ENCODE data around the gene DNAL1. TPM values are rescaled to one million over a fixed set of nuclear protein-coding genes. Genes with fewer than 3 reads are reported as not detected.

The DNAL1 gene
- total RNA-seq, 2 donors from 2014 or later: 14.0 to 16.4 TPM

- no peak for DNase-seq
- no peak for ATAC-seq
- intact Hi-C loops (cut with DNase I): no loop called here
Measured at GRCh38 chr14:73747379-73748211, 102.8 kb downstream of the DNAL1 start.

- intact Hi-C loops (cut with DNase I): no loop called here
- ATAC-seq: no peak
Measured at GRCh38 chr14:73748858-73749357, 104.1 kb downstream of the DNAL1 start.

GRCh38 chr14:73749706-73750530, 105.1 kb downstream of the DNAL1 start:
- DNase-seq (no peak), ATAC-seq (no peak)
- intact Hi-C loops (cut with DNase I): no loop called here

More at GRCh38 chr14:73748858-73749357, 104.1 kb downstream of the DNAL1 start:
- no peak for DNase-seq

- no peak for ATAC-seq
- DNase-seq: no peak
- intact Hi-C loops (cut with DNase I): no loop called here
Measured at GRCh38 chr14:73750531-73750901, 105.7 kb downstream of the DNAL1 start.

- DNase-seq (no peak), ATAC-seq (no peak)
- intact Hi-C loops (cut with DNase I): no loop called here
Measured at GRCh38 chr14:73751157-73751691, 106.4 kb downstream of the DNAL1 start.

GRCh38 chr14:73752297-73752992, 107.7 kb downstream of the DNAL1 start:
- ATAC-seq (peak; percentile 45 to 56), DNase-seq (peak; percentile 76)
- intact Hi-C loops (cut with DNase I): no loop called here

Other genes with a start within 250 kb of the DNAL1 start
- 10 to 100 TPM; 40.8 to 53.1 TPM for gene NUMB, start 186.4 kb upstream of the DNAL1 start, total RNA-seq
- gene RIOX1, start 154.1 kb upstream of the DNAL1 start, total RNA-seq: 1 to 10 TPM; 9.2 to 9.4 TPM
- gene ACOT1, start 107.8 kb upstream of the DNAL1 start, total RNA-seq: 10 to 100 TPM in 1 of 2 donors, 1 to 10 TPM in 1; 7.9 to 23.3 TPM
- under 1 TPM; 0.15 to 0.37 TPM for gene HEATR4, start 86.0 kb upstream of the DNAL1 start, total RNA-seq
- gene ACOT2, start 75.8 kb upstream of the DNAL1 start, total RNA-seq: 100 to 1,000 TPM; 130 to 151 TPM
- 1 to 10 TPM; 1.1 to 1.6 TPM for gene ACOT4, start 53.1 kb upstream of the DNAL1 start, total RNA-seq
- gene ACOT6, start 32.5 kb upstream of the DNAL1 start, total RNA-seq: not detected
- 10 to 100 TPM; 25.9 to 29.6 TPM for gene PNMA1, start 69.4 kb downstream of the DNAL1 start, total RNA-seq
- gene PTGR2, start 206.8 kb downstream of the DNAL1 start, total RNA-seq: 10 to 100 TPM; 26.9 to 31.6 TPM
- 10 to 100 TPM; 19.2 to 28.8 TPM for gene ZNF410, start 241.9 kb downstream of the DNAL1 start, total RNA-seq

All from left cardiac atrium (tissue), 4 donors.